ENCODE data around the gene PITPNC1. TPM values are rescaled to one million over a fixed set of nuclear protein-coding genes. Genes with fewer than 3 reads are reported as not detected.
"Not testable (repeated sequence)": the region's sequence is repeated elsewhere in the genome, so short reads cannot be mapped to it uniquely, and the experiment has no call there.

Gene PITPNC1
- total RNA-seq, 4 donors from 2014 or later: 2.3 to 8.6 (median 4.3) TPM

- in situ Hi-C loops (cut with MboI; ENCODE audit: low sequenced_read_pairs in 4 of 4): no loop called here
- Histone ChIP-seq H3K36me3 (peaks cover 0 to 27% of the 10 kb centered on the region in 2 donors), H3K4me3 (no peak overlapping the region), H3K27me3 (no peaks in the 10 kb centered on the region), H3K9me3 (no peaks in the 10 kb centered on the region), H3K4me1 (no peaks in the 10 kb centered on the region), H3K27ac (no peak overlapping the region)
- ATAC-seq: no peak
- no peak for TF ChIP-seq POLR2A (IDR thresholded peaks at IDR 0.05)
- no peak for TF ChIP-seq CTCF (IDR thresholded peaks at IDR 0.05 in 4 of 5, conservative IDR thresholded peaks at IDR 0.05 in 1 of 5)
- intact Hi-C loops (cut with DNase I; ENCODE audit: low total_unique reads): no loop called here
- DNase-seq: no peak
Observed at GRCh38 chr17:67336859-67337258, 40.2 kb upstream of the PITPNC1 start.

GRCh38 chr17:67338353-67338752 lies 38.7 kb upstream of the PITPNC1 start:
- H3K4me1 ChIP-seq; ATAC-seq; DNase-seq; in situ Hi-C loops (cut with MboI; ENCODE audit: low sequenced_read_pairs in 4 of 4); H3K4me3 ChIP-seq; H3K27ac ChIP-seq; intact Hi-C loops (cut with DNase I; ENCODE audit: low total_unique reads); H3K27me3 ChIP-seq; H3K9me3 ChIP-seq: not testable (repeated sequence)
- peaks cover 2 to 42% of the 10 kb centered on the region in 2 donors for H3K36me3 ChIP-seq

GRCh38 chr17:67343237-67343636 lies 33.8 kb upstream of the PITPNC1 start:
- DNase-seq (no peak), ATAC-seq (no peak)
- no peaks in the 10 kb centered on the region for H3K9me3 ChIP-seq
- in situ Hi-C loops (cut with MboI; ENCODE audit: low sequenced_read_pairs in 4 of 4): no loop called here
- H3K36me3 ChIP-seq: peaks cover 2 to 91% of the 10 kb centered on the region in 2 donors
- no peak for TF ChIP-seq POLR2A (IDR thresholded peaks at IDR 0.05)
- TF ChIP-seq CTCF (IDR thresholded peaks at IDR 0.05 in 4 of 5, conservative IDR thresholded peaks at IDR 0.05 in 1 of 5): no peak
- no peaks in the 10 kb centered on the region for H3K27me3 ChIP-seq
- intact Hi-C loops (cut with DNase I; ENCODE audit: low total_unique reads): no loop called here
- no peak overlapping the region for H3K27ac ChIP-seq
- H3K4me1 ChIP-seq: no peaks in the 10 kb centered on the region
- no peak overlapping the region for H3K4me3 ChIP-seq

GRCh38 chr17:67347826-67348225 lies 29.3 kb upstream of the PITPNC1 start:
- TF ChIP-seq CTCF (IDR thresholded peaks at IDR 0.05 in 4 of 5, conservative IDR thresholded peaks at IDR 0.05 in 1 of 5): no peak
- TF ChIP-seq POLR2A (IDR thresholded peaks at IDR 0.05): no peak

GRCh38 chr17:67349420-67349819 lies 27.7 kb upstream of the PITPNC1 start:
- TF ChIP-seq POLR2A (IDR thresholded peaks at IDR 0.05) (no peak), CTCF (IDR thresholded peaks at IDR 0.05 in 4 of 5, conservative IDR thresholded peaks at IDR 0.05 in 1 of 5) (no peak)
- H3K9me3 ChIP-seq: no peaks in the 10 kb centered on the region
- no peaks in the 10 kb centered on the region for H3K27me3 ChIP-seq
- DNase-seq (no peak), ATAC-seq (no peak)
- H3K4me1 ChIP-seq: no peaks in the 10 kb centered on the region
- no peak overlapping the region for H3K27ac ChIP-seq
- H3K4me3 ChIP-seq: no peak overlapping the region
- in situ Hi-C loops (cut with MboI; ENCODE audit: low sequenced_read_pairs in 4 of 4) (no loop called here), intact Hi-C loops (cut with DNase I; ENCODE audit: low total_unique reads) (no loop called here)
- H3K36me3 ChIP-seq: peaks cover 0 to 94% of the 10 kb centered on the region in 2 donors

More at GRCh38 chr17:67347826-67348225, 29.3 kb upstream of the PITPNC1 start:
- Histone ChIP-seq H3K27ac (no peak overlapping the region), H3K9me3 (no peaks in the 10 kb centered on the region), H3K36me3 (peaks cover 0 to 94% of the 10 kb centered on the region in 2 donors), H3K4me1 (no peaks in the 10 kb centered on the region), H3K27me3 (no peaks in the 10 kb centered on the region), H3K4me3 (no peak overlapping the region)
- ATAC-seq (no peak), DNase-seq (no peak)
- intact Hi-C loops (cut with DNase I; ENCODE audit: low total_unique reads) (no loop called here), in situ Hi-C loops (cut with MboI; ENCODE audit: low sequenced_read_pairs in 4 of 4) (no loop called here)

Data from gastrocnemius medialis (tissue), 4 donors.